ENCODE data around the gene ZNF30. TPM values are rescaled to one million over a fixed set of nuclear protein-coding genes. Genes with fewer than 3 reads are reported as not detected.
"Not testable (repeated sequence)": the region's sequence is repeated elsewhere in the genome, so short reads cannot be mapped to it uniquely, and the experiment has no call there.

ZNF30 gene
- total RNA-seq, 1 donor from 2014 or later = 9.8 TPM

DNA sequence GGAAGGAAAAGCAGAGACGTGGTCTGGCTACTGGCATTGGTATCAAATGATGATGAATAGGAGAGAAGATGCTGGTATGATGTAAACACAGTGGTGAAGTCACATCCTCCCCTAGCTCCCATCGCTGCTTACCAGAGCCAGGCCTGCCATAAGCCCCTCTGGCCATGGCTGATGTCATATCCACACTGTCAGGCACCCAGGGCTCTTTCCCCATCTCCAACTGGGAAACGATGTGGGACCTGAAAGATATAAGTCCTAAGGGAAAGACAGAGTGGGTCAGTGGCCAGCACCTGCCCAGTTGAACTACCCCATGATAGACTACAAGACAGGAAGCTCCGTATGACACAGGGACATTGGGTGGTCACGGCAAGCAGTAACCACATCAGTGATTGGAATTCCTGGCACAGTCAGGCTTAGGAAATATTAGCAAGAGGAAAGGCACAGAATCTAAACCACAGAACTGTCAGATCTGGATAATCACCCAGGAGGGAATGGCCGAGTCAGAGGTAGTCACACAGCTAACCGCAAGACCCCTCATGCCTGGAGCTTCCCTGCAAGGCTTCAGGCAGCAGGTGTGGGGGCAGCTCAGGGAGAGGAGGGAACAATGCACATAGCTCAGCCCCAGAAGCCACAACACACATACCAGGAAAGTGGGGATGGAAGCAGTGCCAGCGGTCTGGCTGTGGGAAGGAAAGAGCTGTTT lies 33.6 kb downstream of the ZNF30 start:
- DNase-seq = no peak

DNA sequence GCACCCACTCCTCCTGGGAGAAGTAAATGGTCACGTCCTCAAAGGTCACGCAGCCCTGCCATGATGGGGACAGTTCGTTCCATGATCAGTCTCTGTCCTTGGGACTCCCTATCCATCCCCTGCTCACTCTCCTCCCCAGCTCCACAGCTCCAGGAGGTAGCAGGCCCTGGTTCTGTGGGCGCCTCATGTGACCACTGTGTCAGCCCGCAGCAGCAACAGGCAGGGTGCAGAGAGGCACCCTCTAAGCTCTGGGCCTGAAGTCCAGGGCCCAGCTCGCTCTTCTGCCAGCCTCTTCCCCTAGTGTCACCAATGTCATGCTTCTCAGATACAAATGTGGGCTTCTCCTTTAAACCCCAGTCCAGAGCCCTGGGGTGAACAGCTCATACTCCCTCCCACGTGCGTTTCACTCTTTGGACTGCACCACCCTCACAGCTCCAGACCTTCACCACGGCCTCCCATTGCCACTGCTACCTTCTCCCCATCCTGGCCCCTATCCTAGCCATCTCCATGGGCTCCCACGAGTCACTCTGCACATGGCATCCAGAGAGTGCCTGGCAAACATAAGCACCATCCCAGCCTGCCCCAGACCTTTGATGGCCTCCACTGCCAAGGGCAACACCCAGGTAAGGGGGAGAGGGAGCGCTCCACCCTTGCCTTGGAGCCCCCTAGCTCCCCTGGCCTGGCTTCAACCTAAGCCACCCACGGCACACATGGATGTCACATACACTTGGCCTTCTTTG lies 34.4 kb downstream of the ZNF30 start:
- no peak for DNase-seq

DNA sequence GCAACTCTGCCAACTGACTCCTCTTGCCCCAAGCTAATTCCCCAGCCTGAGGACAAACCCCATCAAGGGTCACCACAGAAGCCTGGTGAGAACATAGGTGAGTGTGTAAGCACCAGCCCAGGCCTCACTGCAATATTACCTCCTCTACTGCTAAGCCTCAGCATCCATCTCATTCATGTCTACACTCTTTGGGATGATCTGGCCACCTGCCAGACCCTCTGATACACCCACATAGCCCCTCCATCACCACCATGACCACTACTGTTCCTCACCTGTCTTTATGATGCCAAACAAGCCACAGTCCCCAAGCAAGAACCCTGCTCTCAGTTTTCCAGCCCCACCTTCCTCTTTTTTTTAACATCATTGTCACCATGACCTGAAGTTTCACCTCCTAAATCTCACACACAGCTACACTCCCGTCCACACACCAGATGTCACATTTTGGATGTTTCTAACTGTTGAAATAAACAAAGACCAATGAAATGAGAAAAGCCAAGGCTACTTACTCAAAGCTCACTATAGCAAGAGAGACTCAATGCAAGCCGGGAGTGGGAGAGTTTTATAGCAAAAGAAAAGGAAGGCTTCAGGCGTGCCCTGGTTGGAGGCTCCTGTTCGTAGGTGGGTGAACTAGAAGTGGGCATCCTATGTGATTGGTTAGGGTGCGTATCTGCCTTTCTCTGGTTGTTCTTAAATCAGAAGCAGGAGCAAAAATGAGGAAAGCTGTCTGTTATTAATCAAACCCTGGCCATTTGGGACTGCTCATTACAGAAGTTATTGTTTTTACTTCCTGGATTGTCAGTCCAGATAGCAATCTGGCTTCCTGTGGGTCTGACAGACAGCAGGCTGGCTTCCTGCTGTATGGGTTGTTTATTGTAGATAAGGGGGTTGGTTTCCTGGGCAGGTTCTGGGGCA lies 35.3 kb downstream of the ZNF30 start:
- DNase-seq = no peak

DNA sequence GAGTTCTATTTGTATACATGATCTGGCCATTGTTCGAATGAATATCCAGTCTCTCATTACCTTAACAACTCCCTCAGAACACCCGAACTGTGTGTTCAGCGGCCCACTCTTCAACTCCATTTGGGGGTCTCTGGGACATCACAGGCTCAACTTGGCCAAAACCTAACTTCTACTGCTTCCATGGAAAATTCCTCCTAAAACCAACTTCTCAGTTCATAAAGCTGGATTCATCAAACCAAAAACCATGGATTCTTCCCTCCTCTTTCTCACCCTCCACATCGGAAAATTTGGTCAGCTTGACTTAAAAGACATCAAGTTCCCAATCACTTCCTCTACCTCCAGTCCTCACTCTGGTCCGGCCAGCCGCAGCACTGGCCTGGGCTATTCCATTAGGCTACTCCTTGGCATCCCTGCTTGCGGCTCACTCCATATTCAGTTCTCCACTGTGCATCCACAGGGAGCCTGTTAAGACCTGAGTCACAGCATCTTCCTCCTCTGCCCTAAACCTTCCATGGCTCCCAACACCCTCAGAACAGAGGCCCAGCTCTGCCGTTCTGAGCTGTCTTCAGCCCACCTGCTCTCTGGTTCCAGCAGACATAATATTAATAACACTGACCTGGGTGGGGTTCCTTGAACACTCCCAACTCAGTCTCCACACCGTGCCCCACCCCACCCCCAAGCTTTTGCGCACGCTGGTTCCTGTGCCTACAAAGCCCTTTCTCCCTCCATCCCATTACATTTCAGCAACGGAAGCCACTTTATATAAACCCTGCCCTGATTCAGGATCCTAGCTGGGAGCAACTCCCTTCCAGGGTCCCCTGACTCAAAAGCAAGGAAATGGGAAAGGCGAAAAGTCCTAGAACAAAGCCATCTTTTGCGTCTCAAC lies 36.2 kb downstream of the ZNF30 start:
- DNase-seq = no peak

DNA sequence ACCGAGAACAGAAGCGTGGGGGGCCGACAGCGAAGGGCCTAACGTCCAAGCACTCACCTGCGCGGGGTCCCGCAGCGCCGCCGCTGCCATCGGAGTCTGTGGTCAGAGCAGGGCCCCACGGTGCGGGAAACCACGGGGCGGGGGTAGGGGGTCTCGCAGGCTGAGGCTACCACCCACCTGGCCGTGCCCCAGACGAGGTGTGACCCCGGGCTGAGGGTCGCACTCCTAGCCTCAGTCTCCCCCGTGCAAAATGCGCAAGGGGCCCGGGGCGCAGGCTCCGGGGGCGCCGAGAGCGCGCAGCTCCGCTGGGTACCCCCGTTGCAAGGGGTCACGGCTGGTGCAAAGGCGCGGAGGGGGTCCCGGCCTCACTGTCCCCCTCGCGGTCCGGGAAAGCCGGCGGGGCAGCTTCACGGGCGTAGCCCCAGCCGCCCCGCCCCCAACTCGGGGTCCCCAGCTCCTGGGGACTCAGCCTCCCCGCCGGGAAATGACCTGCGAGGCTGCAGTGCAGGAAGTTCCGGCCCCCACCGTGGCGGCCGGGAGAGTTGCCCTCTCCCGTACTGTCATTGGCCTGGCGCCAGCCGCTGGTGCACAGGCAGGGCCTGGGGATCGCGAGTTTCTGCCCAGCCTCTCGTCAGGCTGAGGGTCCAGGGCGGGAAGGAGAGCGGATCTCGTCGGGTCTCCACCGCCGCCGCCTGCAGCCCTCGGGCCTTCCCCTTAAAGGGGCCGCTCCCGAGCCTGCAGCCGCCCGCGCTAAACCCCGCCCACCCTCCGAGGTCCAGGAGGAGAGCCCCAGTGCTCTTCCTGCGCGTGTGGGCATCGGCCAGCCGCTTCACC lies 37.1 kb downstream of the ZNF30 start, which contains the start of gene ZNF792:
TSS of gene ZNF792 (minus strand) at position 657 of the 834 bp plus-strand sequence. CDS start at position 90, 567 bp downstream.
- peak; percentile 35 for DNase-seq

DNA sequence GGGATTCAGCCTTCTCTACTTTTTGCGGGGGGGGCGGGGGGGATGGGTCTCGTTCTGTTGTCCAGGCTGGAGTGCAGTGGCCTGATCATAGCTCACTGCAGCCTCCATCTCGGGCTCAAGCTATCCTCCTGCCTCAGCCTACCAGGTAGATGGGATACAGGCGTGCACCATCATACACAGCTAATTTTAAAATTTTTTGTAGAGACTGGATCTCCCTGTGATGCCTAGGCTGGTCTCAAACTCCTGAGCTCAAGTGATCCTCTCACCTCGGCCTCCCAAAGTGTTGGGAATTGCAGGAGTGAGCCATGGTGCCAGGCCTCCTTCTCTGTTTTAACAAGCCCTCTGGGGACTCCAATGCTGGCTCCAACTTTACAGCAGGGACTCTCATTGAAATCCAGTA lies 37.9 kb downstream of the ZNF30 start:
- no peak for DNase-seq

DNA sequence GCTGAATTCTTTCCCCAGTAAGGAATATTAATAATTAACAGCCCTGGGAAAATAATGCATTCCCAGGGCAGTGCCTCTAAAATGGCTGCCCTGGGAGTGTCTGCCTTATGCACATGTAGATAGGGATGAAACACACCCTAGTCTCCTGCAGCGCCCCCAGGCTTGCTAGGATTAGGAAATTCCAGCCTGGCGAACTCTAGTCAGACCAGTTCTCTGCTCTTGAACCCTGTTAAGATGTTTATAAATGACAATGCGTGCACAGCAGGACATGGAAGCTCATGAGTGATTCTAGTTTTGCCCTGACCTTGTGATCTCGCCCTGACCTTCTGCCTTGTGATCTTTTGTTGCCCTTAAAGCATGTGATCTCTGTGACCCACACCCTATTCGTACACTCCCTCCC lies 38.8 kb downstream of the ZNF30 start:
- DNase-seq = not testable (repeated sequence)

DNA sequence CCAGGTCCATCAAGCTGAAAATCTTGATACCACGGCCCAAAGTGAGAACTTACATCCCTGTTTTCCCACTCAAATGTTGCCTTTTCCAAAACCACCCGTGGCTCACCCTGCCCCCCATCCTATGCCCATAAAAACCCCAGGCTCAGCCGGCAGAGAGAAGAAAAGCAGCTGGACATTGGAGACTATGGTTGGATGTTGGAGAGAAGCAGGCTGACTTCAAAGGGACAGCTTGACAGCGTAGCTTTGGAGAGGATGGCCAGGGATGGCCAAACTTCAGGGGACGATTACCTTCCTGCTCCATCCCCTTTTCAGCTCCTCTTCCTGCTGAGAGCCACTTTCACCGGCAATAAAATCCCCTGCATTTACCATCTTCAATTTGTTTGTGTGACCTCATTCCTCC lies 40.8 kb downstream of the ZNF30 start:
- no peak for DNase-seq

DNA sequence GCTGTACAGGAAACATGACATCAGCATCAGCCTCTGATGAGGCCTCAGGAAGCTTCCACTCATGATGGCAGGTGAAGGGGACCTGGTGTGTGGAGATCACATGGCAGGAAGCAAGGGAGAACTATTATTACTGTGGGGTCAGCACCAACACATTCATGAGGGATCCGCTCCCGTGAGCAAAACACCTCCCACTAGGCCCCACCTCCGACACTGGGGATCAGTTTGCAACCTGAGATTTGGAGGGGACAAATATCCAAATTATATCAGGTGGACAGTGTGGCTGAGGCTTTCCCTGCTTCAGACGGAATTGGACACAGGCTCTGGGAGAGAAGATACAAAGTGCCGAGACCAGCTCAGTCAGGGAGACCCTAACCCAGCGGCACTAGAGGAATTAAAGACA lies 43.0 kb downstream of the ZNF30 start:
- no peak for DNase-seq

DNA sequence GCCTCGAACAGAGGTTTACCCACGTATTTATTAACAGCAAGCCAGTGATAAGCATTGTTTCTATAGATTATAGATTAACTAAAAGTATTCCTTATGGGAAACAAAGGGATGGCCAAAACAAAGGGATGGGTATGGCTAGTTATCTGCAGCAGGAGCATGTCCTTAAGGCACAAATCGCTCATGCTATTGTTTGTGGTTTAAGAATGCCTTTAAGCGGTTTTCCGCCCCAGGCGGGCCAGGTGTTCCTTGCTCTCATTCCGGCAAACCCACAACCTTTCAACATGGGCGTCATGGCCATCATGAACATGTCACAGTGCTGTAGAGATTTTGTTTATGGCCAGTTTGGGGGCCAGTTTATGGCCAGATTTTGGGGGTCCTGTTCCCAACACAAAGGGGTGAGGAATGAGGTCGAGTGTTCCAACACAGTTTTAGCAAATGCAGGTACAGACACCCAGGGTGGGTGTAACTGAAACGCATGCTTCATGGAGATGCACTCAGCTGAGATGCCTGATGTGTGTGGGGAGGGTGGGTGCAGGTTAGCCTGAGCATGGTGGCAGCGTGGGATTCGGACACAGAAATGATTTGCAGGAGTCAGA lies 43.6 kb downstream of the ZNF30 start:
- not testable (repeated sequence) for DNase-seq

DNA sequence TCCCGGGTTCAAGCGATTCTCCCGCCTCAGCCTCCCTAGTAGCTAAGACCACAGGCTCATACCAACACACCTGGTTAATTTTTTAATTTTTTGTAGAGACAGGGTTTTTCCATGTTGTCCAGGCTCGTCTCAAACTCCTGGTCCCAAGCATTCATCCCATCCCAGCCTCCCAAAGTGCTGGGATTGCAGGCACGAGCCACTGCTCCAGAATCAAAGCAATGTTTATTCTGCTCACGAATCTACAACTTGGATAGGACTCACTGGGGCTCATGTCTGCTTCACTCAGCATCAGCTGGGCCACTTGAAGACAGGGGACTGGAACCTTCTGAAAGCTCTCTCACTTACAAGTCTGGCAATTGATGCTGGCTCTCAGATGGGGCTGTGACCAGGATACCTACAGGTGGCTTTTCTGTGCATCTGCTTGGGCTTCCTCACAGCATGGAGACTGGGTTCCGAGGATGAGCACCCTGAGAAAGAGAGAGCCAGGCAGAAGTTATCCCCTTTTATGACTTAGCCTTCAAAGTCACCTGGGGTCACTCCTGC lies 45.5 kb downstream of the ZNF30 start:
- DNase-seq = no peak

DNA sequence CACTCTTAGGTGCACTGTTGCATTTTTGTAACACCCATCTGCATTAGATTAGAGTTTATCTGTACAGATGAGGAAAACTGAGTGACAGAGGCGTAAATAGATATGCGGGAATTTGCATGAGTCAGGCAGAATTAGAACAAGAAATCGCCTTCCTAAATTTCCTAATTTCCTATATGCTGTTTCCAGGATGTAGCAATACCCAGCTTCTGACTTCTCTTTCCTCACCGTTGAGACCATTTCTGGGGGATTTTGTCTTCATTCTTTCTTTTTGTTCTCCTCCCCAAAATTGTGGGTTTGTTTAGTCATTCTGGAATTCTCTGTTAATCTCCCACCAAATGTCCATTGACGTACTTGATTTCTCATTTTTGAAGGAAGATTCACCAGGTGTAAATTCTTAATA lies 47.9 kb downstream of the ZNF30 start:
- DNase-seq = no peak

DNA sequence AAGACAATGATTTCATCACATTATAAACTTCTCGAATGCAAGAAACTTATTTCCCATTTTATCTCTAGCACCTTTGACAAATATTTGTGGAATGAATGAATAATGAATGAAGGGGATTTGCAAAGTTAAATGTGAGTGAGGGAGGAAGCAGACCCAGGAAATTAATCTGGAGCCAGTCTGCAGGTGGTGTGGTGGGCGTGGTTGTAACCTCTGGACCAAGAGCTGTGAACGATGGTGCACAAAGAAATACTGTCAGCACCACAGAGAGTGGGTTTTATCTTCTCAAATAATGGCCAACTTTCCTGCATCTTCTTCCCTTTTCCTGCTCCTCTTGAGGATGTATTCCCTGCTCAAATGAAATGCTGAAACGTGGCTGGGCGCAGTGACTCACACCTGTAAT lies 48.4 kb downstream of the ZNF30 start:
- DNase-seq = no peak

DNA sequence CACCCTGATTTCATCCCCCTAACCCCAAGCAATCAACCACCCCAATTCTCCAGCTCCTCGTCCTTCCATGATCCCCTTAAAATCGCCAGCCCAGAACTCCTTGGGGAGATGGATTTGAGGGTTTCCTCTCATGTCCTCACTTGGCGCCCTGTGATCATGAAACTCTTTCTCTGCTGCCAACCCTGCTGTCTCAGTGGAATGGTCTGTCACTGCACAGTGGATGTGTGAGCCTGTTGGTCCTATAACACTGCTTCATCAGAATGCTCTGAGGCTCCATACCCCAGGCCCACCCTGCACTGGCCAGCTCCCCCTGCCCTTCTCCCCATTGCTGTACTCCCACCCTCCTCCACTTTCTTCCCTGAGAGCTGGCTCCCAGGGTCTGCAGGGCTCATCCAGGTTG lies 49.9 kb downstream of the ZNF30 start:
- no peak for DNase-seq

DNA sequence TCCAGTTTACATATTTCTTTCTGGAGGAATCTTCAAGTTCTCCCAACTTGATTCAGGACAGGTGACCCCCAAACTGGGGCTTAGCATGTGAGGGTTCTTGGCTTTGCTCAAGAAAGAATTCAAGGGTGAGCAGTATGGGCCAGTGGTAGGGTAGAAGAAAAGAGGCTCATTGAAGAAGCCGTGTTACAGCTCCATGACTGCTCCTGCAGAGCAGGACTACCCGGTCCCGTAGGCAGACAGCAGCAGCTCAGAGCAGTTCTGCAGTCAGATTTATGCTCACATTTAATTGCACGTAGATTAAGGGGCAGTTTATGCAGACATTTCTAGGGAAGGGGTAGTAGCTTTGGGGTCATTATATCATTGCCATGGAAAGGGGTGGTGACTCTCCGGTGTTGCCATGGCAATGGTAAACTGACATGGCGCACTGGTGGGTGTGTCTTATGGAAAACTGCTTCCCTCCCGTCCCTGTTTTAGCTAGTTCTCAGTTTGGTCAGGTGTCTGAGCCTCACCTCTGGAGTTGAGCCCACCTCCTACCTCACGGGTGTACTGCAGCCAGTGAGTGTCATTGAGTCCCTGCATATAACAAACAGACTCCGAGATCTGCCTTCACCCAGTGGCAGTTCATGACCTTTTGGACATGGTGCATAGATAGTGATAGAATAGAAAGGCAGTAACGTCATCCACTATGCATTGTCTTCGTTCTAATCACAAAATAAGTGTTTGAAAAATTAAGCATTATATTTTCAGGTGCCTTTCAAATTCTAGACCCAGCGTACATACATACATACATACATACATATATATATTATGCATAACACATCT lies 53.3 kb downstream of the ZNF30 start:
- no peak for DNase-seq

DNA sequence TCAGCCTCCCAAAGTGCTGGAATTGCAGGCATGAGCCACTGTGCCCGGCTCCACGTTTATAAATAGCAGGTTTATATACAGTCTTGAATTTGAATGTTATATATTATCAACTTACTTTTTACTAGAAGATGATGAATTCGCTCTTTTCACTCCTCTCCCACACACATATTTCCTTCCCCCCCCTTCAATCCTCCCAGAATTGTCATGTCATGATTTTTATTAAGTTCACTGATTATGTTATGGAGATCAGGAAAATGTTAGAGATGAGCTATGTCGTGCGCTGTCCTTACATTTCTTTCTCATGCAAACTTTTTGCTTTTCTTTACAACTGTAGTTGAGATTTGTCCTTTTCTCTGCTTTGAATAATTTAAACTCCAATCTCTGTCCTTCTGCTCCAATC lies 55.6 kb downstream of the ZNF30 start:
- no peak for DNase-seq

DNA sequence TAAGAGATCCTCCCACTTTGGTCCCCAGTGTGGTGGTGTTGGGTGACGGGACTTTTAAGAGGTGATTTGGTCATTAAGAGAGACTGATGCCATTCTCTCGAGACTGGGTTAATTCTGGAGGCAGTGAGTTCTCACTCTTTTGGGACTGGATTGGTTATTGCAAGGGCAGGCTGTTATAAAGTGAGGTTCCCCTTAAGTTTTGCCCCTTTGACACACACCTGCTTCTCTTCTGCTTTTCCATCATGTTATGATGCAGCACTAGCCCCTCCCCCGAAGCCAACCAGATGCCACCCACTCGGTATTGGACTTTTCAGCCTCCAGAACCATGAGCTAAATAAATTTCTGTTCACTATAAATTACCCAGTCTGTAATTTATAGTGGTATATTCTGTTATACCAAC lies 57.1 kb downstream of the ZNF30 start:
- no peak for DNase-seq

DNA sequence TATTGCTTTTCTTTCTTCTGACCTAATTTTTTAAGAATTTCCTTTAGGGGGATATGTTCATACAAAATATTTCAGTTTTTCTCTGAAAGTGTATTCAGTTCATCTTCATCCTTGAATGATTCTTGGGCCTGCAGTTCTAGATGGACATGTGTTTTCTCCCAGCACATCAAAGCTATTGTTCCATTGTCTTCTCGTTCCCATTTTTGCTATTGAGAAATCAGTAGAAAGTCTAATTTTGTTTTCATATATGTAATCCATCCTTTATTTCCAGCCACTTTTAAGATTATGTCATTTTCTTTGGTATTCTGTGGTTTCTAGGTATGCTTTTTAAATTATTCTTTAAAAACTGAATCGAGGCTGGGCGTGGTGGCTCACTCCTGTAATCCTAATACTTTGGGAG lies 57.6 kb downstream of the ZNF30 start:
- DNase-seq = no peak

Data from occipital lobe (tissue), 2 donors.